HCT116 (cell line): Measurements from ENCODE around the gene USP16.

Experiments used
- ATF3 ChIP-seq: IDR thresholded peaks from 2 replicates; pipeline ENCODE4 v1.6.1; 2012
- CEBPB ChIP-seq: IDR thresholded peaks from 2 replicates; pipeline ENCODE4 v1.6.1; 2012; ENCODE audit warnings: low read depth
- EGR1 ChIP-seq: IDR thresholded peaks from 2 replicates; pipeline ENCODE4 v1.6.1; 2012; ENCODE audit warnings: low read depth
- ELF1 ChIP-seq: IDR thresholded peaks from 2 replicates; pipeline ENCODE4 v1.6.1; 2012; ENCODE audit warnings: low read depth, borderline replicate concordance
- EZH2 ChIP-seq: fragments of 200-600 bp; sonication (generic); IDR thresholded peaks from 2 replicates; pipeline ENCODE4 v1.6.1; 2017; ENCODE audit warnings: antibody characterized with exemption, mixed run types
- JUND ChIP-seq: IDR thresholded peaks from 2 replicates; pipeline ENCODE4 v1.6.1; 2012
- MAX ChIP-seq: IDR thresholded peaks from 2 replicates; pipeline ENCODE4 v1.6.1; 2012
- POLR2A ChIP-seq: IDR thresholded peaks from 2 replicates; pipeline ENCODE4 v1.7.0; 2011; ENCODE audit warnings: borderline replicate concordance; ENCODE audit not compliant: insufficient read depth, insufficient read length; ENCODE audit errors: extremely low read depth
- POLR2AphosphoS5 ChIP-seq: IDR thresholded peaks from 2 replicates; pipeline ENCODE4 v1.6.1; 2011; ENCODE audit warnings: mild to moderate bottlenecking, low read depth, low read length, moderate library complexity
- RAD21 ChIP-seq: IDR thresholded peaks from 2 replicates; pipeline ENCODE4 v1.6.1; 2012; ENCODE audit warnings: low read depth, mild to moderate bottlenecking
- YY1 ChIP-seq: IDR thresholded peaks from 2 replicates; pipeline ENCODE4 v1.6.1; 2011; ENCODE audit warnings: low read length, low read depth, moderate library complexity, mild to moderate bottlenecking; ENCODE audit not compliant: insufficient replicate concordance; ENCODE audit errors: extremely low read depth
- ZNF274 ChIP-seq: fragments of 200-500 bp; sonication (Bioruptor generic); IDR thresholded peaks from 2 replicates; pipeline ENCODE4 v1.6.1; 2014; ENCODE audit warnings: mild to moderate bottlenecking, low read depth, low read length, inconsistent platforms
- TF ChIP-seq, protein P1 (sequence below), 3 experiments: fragments of 200-600 bp in 1 of 3; sonication (generic) in 1 of 3; IDR thresholded peaks in 2 of 3; conservative IDR thresholded peaks in 1 of 3; 2 replicates each; pipeline ENCODE4 v1.5.1; 2012 to 2017; ENCODE audit warnings: low read depth in 2 of 3, low read length in 2 of 3, antibody characterized with exemption in 1 of 3, borderline replicate concordance in 1 of 3, control low read depth in 1 of 3, mild to moderate bottlenecking in 1 of 3, mixed read lengths in 1 of 3, mixed run types in 1 of 3, moderate library complexity in 1 of 3; ENCODE audit not compliant: insufficient read depth in 1 of 3
- TF ChIP-seq, protein P2 (sequence below): IDR thresholded peaks from 2 replicates; pipeline ENCODE4 v1.6.1; 2012; ENCODE audit warnings: low read depth

GRCh38 chr21:29092102-29092959 is 67.9 kb downstream of the USP16 start:
- TF ChIP-seq POLR2A = no peak
- no peak for TF ChIP-seq ELF1
- TF ChIP-seq, protein P1, sequence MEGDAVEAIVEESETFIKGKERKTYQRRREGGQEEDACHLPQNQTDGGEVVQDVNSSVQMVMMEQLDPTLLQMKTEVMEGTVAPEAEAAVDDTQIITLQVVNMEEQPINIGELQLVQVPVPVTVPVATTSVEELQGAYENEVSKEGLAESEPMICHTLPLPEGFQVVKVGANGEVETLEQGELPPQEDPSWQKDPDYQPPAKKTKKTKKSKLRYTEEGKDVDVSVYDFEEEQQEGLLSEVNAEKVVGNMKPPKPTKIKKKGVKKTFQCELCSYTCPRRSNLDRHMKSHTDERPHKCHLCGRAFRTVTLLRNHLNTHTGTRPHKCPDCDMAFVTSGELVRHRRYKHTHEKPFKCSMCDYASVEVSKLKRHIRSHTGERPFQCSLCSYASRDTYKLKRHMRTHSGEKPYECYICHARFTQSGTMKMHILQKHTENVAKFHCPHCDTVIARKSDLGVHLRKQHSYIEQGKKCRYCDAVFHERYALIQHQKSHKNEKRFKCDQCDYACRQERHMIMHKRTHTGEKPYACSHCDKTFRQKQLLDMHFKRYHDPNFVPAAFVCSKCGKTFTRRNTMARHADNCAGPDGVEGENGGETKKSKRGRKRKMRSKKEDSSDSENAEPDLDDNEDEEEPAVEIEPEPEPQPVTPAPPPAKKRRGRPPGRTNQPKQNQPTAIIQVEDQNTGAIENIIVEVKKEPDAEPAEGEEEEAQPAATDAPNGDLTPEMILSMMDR (IDR thresholded peaks at IDR 0.05 in 2 of 3, conservative IDR thresholded peaks at IDR 0.05 in 1 of 3; ENCODE audit: borderline replicate concordance in 1 of 3, insufficient read depth in 1 of 3, low read depth in 2 of 3, low read length in 2 of 3) = no peak
- no peak for TF ChIP-seq POLR2AphosphoS5
- TF ChIP-seq YY1 = no peak
- TF ChIP-seq CEBPB = no peak
- no peak for TF ChIP-seq MAX
- TF ChIP-seq EZH2 = no peak
- TF ChIP-seq, protein P2, sequence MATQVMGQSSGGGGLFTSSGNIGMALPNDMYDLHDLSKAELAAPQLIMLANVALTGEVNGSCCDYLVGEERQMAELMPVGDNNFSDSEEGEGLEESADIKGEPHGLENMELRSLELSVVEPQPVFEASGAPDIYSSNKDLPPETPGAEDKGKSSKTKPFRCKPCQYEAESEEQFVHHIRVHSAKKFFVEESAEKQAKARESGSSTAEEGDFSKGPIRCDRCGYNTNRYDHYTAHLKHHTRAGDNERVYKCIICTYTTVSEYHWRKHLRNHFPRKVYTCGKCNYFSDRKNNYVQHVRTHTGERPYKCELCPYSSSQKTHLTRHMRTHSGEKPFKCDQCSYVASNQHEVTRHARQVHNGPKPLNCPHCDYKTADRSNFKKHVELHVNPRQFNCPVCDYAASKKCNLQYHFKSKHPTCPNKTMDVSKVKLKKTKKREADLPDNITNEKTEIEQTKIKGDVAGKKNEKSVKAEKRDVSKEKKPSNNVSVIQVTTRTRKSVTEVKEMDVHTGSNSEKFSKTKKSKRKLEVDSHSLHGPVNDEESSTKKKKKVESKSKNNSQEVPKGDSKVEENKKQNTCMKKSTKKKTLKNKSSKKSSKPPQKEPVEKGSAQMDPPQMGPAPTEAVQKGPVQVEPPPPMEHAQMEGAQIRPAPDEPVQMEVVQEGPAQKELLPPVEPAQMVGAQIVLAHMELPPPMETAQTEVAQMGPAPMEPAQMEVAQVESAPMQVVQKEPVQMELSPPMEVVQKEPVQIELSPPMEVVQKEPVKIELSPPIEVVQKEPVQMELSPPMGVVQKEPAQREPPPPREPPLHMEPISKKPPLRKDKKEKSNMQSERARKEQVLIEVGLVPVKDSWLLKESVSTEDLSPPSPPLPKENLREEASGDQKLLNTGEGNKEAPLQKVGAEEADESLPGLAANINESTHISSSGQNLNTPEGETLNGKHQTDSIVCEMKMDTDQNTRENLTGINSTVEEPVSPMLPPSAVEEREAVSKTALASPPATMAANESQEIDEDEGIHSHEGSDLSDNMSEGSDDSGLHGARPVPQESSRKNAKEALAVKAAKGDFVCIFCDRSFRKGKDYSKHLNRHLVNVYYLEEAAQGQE = no peak
- TF ChIP-seq ATF3 = no peak
- no peak for TF ChIP-seq EGR1
- no peak for TF ChIP-seq JUND
- TF ChIP-seq RAD21 = no peak
- TF ChIP-seq ZNF274 = no peak
